HEK293 (cell line): ENCODE data around the gene COX20.

Experiments used
- FEZF1 ChIP-seq: fragments of 450-650 bp; formaldehyde crosslinking; IDR thresholded peaks from 2 replicates; pipeline ENCODE4 v1.5.1; 2016; ENCODE audit warnings: missing biosample characterization, missing genetic modification characterization
- PRDM4 ChIP-seq: fragments of 450-650 bp; formaldehyde crosslinking; IDR thresholded peaks from 2 replicates; pipeline ENCODE4 v1.5.1; 2017; ENCODE audit warnings: missing biosample characterization, missing genetic modification characterization
- PRDM6 ChIP-seq: fragments of 450-650 bp; formaldehyde crosslinking; IDR thresholded peaks from 2 replicates; pipeline ENCODE4 v1.5.1; 2017; ENCODE audit warnings: missing biosample characterization, missing genetic modification characterization
- SCRT1 ChIP-seq: fragments of 450-650 bp; formaldehyde crosslinking; IDR thresholded peaks from 2 replicates; pipeline ENCODE4 v1.5.1; 2016; ENCODE audit warnings: missing biosample characterization, missing genetic modification characterization, borderline replicate concordance
- TRIM28 ChIP-seq: IDR thresholded peaks from 2 replicates; pipeline ENCODE4 v1.6.1; 2011; ENCODE audit warnings: low read length, control low read depth, borderline replicate concordance
- TSHZ1 ChIP-seq: fragments of 450-650 bp; formaldehyde crosslinking; IDR thresholded peaks from 2 replicates; pipeline ENCODE4 v1.5.1; 2016; ENCODE audit warnings: missing biosample characterization, missing genetic modification characterization, borderline replicate concordance
- ZBTB11 ChIP-seq: fragments of 450-650 bp; formaldehyde crosslinking; conservative IDR thresholded peaks from 2 replicates; pipeline ENCODE4 v1.5.1; 2016; ENCODE audit warnings: low read depth, missing biosample characterization, missing genetic modification characterization
- ZIC2 ChIP-seq: fragments of 450-650 bp; formaldehyde crosslinking; IDR thresholded peaks from 2 replicates; pipeline ENCODE4 v1.5.1; 2016; ENCODE audit warnings: missing biosample characterization, missing genetic modification characterization
- ZNF174 ChIP-seq: fragments of 450-650 bp; formaldehyde crosslinking; IDR thresholded peaks from 2 replicates; pipeline ENCODE4 v1.5.0; 2017; ENCODE audit warnings: missing biosample characterization, mild to moderate bottlenecking, missing genetic modification characterization
- ZNF2 ChIP-seq: fragments of 450-650 bp; formaldehyde crosslinking; IDR thresholded peaks from 2 replicates; pipeline ENCODE4 v1.5.1; 2016; ENCODE audit warnings: missing biosample characterization, missing genetic modification characterization
- ZNF221 ChIP-seq: fragments of 450-650 bp; formaldehyde crosslinking; IDR thresholded peaks from 2 replicates; pipeline ENCODE4 v1.5.1; 2017; ENCODE audit warnings: missing biosample characterization, missing genetic modification characterization, borderline replicate concordance
- ZNF280C ChIP-seq: fragments of 450-650 bp; formaldehyde crosslinking; IDR thresholded peaks from 2 replicates; pipeline ENCODE4 v1.5.1; 2016; ENCODE audit warnings: missing biosample characterization, missing genetic modification characterization
- ZNF398 ChIP-seq: fragments of 450-650 bp; formaldehyde crosslinking; IDR thresholded peaks from 2 replicates; pipeline ENCODE4 v1.5.1; 2017; ENCODE audit warnings: missing biosample characterization, missing genetic modification characterization
- ZNF48 ChIP-seq: fragments of 450-650 bp; formaldehyde crosslinking; IDR thresholded peaks from 2 replicates; pipeline ENCODE4 v1.5.1; 2016; ENCODE audit warnings: missing biosample characterization, missing genetic modification characterization
- ZNF530 ChIP-seq: fragments of 450-650 bp; formaldehyde crosslinking; IDR thresholded peaks from 2 replicates; pipeline ENCODE4 v1.5.1; 2016; ENCODE audit warnings: low read depth, missing biosample characterization, missing genetic modification characterization
- ZNF555 ChIP-seq: fragments of 450-650 bp; formaldehyde crosslinking; conservative IDR thresholded peaks from 2 replicates; pipeline ENCODE4 v1.5.1; 2017; ENCODE audit warnings: missing biosample characterization, mild to moderate bottlenecking, missing genetic modification characterization, inconsistent platforms
- ZNF580 ChIP-seq: fragments of 450-650 bp; formaldehyde crosslinking; IDR thresholded peaks from 2 replicates; pipeline ENCODE4 v1.5.1; 2016; ENCODE audit warnings: missing biosample characterization, missing genetic modification characterization
- ZNF660 ChIP-seq: fragments of 450-650 bp; IDR thresholded peaks from 2 replicates; pipeline ENCODE4 v1.5.1; 2018; ENCODE audit warnings: missing biosample characterization, mild to moderate bottlenecking, missing genetic modification characterization
- ZSCAN4 ChIP-seq: fragments of 450-650 bp; formaldehyde crosslinking; IDR thresholded peaks from 2 replicates; pipeline ENCODE4 v1.5.1; 2017; ENCODE audit warnings: missing biosample characterization, missing genetic modification characterization

The COX20 gene

GRCh38 chr1:244864253-244865027 lies 29.0 kb downstream of the COX20 start, which contains the start of gene HNRNPU (continued):
- TF ChIP-seq TSHZ1 (tag by site-specific recombination): 0 out of 2 replicates have a peak, but pooled peaks have one; percentile 36
- no peak for TF ChIP-seq ZNF221
- no peak for TF ChIP-seq ZNF530 (tag by site-specific recombination)
- peak; percentile 78 for TF ChIP-seq ZNF2 (tag by site-specific recombination)
- TF ChIP-seq PRDM6 (tag by site-specific recombination): no peak
- no peak for TF ChIP-seq SCRT1
- TF ChIP-seq ZNF48 (tag by site-specific recombination): no peak
- no peak; the same call in 1 of the 2 replicates for TF ChIP-seq ZIC2
- peak; percentile 100 for TF ChIP-seq PRDM4 (tag by site-specific recombination)
- TF ChIP-seq ZNF398 (tag by site-specific recombination): no peak
- peak; percentile 41; the same call in 1 of the 2 replicates for TF ChIP-seq TRIM28
- no peak for TF ChIP-seq ZNF555
- no peak for TF ChIP-seq ZNF174 (tag by site-specific recombination)
- TF ChIP-seq ZSCAN4 (tag by site-specific recombination): no peak; the same call in 1 of the 2 replicates
- TF ChIP-seq ZBTB11 (tag by site-specific recombination): peak; percentile 52
- peak; percentile 62 for TF ChIP-seq ZNF660
- no peak for TF ChIP-seq ZNF280C (tag by site-specific recombination)
- no peak for TF ChIP-seq FEZF1 (tag by site-specific recombination)
- peak; percentile 47; the same call in 1 of the 2 replicates for TF ChIP-seq ZNF580 (tag by site-specific recombination)
